Activated T-helper 2 cell treated with anti-CD3 and anti-CD28 coated beads, Interferon-gamma antibody, Interleukin-2, Interleukin-4, amounts not matched to agents 10 μg/mL and 5 μg/mL and 100 μg/mL, durations not matched to agents 14 hours and 24 hours and 36 hours (primary cell): ENCODE data around the gene TRPC1. TPM values are rescaled to one million over a fixed set of nuclear protein-coding genes. Genes with fewer than 3 reads are reported as not detected.
"Not testable (repeated sequence)": the region's sequence is repeated elsewhere in the genome, so short reads cannot be mapped to it uniquely, and the experiment has no call there.

ENCODE experiments used
- DNase-seq: peaks from one replicate; pipeline ENCODE4 v3.0.0; 2021; ENCODE audit warnings: low spot score
- H3K27ac Mint-ChIP-seq: one replicate; pipeline ENCODE4 v1.8.0; 2021; ENCODE audit warnings: mixed read lengths
- H3K27me3 Mint-ChIP-seq: one replicate; pipeline ENCODE4 v1.8.0; 2021; ENCODE audit warnings: low read depth, mixed read lengths
- H3K36me3 Mint-ChIP-seq: one replicate; pipeline ENCODE4 v1.8.0; 2021; ENCODE audit warnings: low read depth, mixed read lengths
- H3K4me1 Mint-ChIP-seq: one replicate; pipeline ENCODE4 v1.8.0; 2021; ENCODE audit warnings: low read depth, mixed read lengths
- H3K4me3 Mint-ChIP-seq: one replicate; pipeline ENCODE4 v1.8.0; 2021; ENCODE audit warnings: low read depth, mild to moderate bottlenecking, moderate library complexity, mixed read lengths
- H3K9me3 Mint-ChIP-seq: one replicate; pipeline ENCODE4 v1.8.0; 2021; ENCODE audit warnings: mixed read lengths
- intact Hi-C: fragments of 100-400 bp; cut with micrococcal nuclease; formaldehyde crosslinking; loops from one replicate; pipeline ENCODE4 v1.15.1; 2023
- total RNA-seq: library from RNA; stranded (reverse); gene quantifications from 2 replicates; pipeline ENCODE4 v1.2.3, GENCODE V29; 2022

Gene TRPC1
- total RNA-seq, 1 donor from 2014 or later: 2.5 TPM

- peak overlapping the region; percentile 38 for H3K4me3 Mint-ChIP-seq
- peaks cover 60% of the 10 kb centered on the region for H3K27me3 Mint-ChIP-seq
Observed at GRCh38 chr3:142723665-142723967, 218 bp upstream of the TRPC1 start.

GRCh38 chr3:142724682-142725356 lies 985 bp downstream of the TRPC1 start:
- intact Hi-C loops: loop anchor here (1.0 to 5.0 kb wide), 5 partner anchors 129 to 1247 kb away; partner anchors contain the start of genes ATP1B3, ATR, DIPK2A and PLS1
- Mint-ChIP-seq H3K36me3 (no peaks in the 10 kb centered on the region), H3K27me3 (peaks cover 50% of the 10 kb centered on the region), H3K9me3 (peaks cover 9% of the 10 kb centered on the region), H3K27ac (peak overlapping the region; percentile 76), H3K4me1 (peaks cover 4% of the 10 kb centered on the region), H3K4me3 (peak overlapping the region; percentile 86)
- peak; percentile 11 for DNase-seq

More at GRCh38 chr3:142723665-142723967, 218 bp upstream of the TRPC1 start:
- Mint-ChIP-seq H3K4me1 (peaks cover 4% of the 10 kb centered on the region), H3K27ac (no peak overlapping the region), H3K36me3 (no peaks in the 10 kb centered on the region), H3K9me3 (peaks cover 9% of the 10 kb centered on the region)
- intact Hi-C loops: loop anchor here (2.0 to 5.0 kb wide), 5 partner anchors 17 to 1249 kb away; partner anchors contain the start of genes ATP1B3, ATR, DIPK2A and XRN1
- DNase-seq: no peak

GRCh38 chr3:142725357-142725739 lies 1.5 kb downstream of the TRPC1 start:
- H3K4me3 Mint-ChIP-seq: peak overlapping the region; percentile 86

GRCh38 chr3:142726017-142726416 lies 2.2 kb downstream of the TRPC1 start:
- intact Hi-C loops: no loop called here
- H3K27ac Mint-ChIP-seq: no peak overlapping the region
- H3K4me3 Mint-ChIP-seq: no peak overlapping the region
- H3K9me3 Mint-ChIP-seq: peaks cover 9% of the 10 kb centered on the region
- peaks cover 4% of the 10 kb centered on the region for H3K4me1 Mint-ChIP-seq
- no peak for DNase-seq
- no peaks in the 10 kb centered on the region for H3K36me3 Mint-ChIP-seq
- peaks cover 41% of the 10 kb centered on the region for H3K27me3 Mint-ChIP-seq

More at GRCh38 chr3:142725357-142725739, 1.5 kb downstream of the TRPC1 start:
- peaks cover 9% of the 10 kb centered on the region for H3K9me3 Mint-ChIP-seq
- no peak for DNase-seq
- no peak overlapping the region for H3K27ac Mint-ChIP-seq
- H3K36me3 Mint-ChIP-seq: no peaks in the 10 kb centered on the region
- intact Hi-C loops: no loop called here
- H3K4me1 Mint-ChIP-seq: peaks cover 4% of the 10 kb centered on the region
- H3K27me3 Mint-ChIP-seq: peaks cover 47% of the 10 kb centered on the region

GRCh38 chr3:142732066-142732465 lies 8.2 kb downstream of the TRPC1 start:
- Mint-ChIP-seq H3K27ac (no peak overlapping the region), H3K36me3 (no peaks in the 10 kb centered on the region), H3K9me3 (no peaks in the 10 kb centered on the region), H3K4me1 (no peaks in the 10 kb centered on the region), H3K4me3 (no peak overlapping the region), H3K27me3 (peaks cover 12% of the 10 kb centered on the region)
- intact Hi-C loops: no loop called here
- no peak for DNase-seq

- Mint-ChIP-seq H3K36me3 (no peaks in the 10 kb centered on the region), H3K4me3 (no peak overlapping the region), H3K27me3 (peaks cover 9% of the 10 kb centered on the region), H3K4me1 (no peaks in the 10 kb centered on the region), H3K9me3 (no peaks in the 10 kb centered on the region), H3K27ac (no peak overlapping the region)
- intact Hi-C loops: no loop called here
- no peak for DNase-seq
Observed at GRCh38 chr3:142734834-142735233, 11.0 kb downstream of the TRPC1 start.

- Mint-ChIP-seq H3K4me1 (no peaks in the 10 kb centered on the region), H3K27ac (no peak overlapping the region), H3K27me3 (peaks cover 9% of the 10 kb centered on the region), H3K4me3 (no peak overlapping the region), H3K9me3 (no peaks in the 10 kb centered on the region), H3K36me3 (no peaks in the 10 kb centered on the region)
- intact Hi-C loops: no loop called here
- no peak for DNase-seq
Observed at GRCh38 chr3:142735462-142735861, 11.6 kb downstream of the TRPC1 start.

- no peaks in the 10 kb centered on the region for H3K36me3 Mint-ChIP-seq
- DNase-seq: no peak
Observed at GRCh38 chr3:142738396-142738795, 14.6 kb downstream of the TRPC1 start.

GRCh38 chr3:142746646-142747045 lies 22.8 kb downstream of the TRPC1 start:
- Mint-ChIP-seq H3K36me3 (peaks cover 9% of the 10 kb centered on the region), H3K4me1 (no peaks in the 10 kb centered on the region), H3K27ac (no peak overlapping the region), H3K9me3 (no peaks in the 10 kb centered on the region), H3K4me3 (no peak overlapping the region), H3K27me3 (peaks cover 5% of the 10 kb centered on the region)
- no peak for DNase-seq
- intact Hi-C loops: no loop called here

More at GRCh38 chr3:142738396-142738795, 14.6 kb downstream of the TRPC1 start:
- H3K27ac Mint-ChIP-seq: no peak overlapping the region
- no peaks in the 10 kb centered on the region for H3K4me1 Mint-ChIP-seq
- intact Hi-C loops: no loop called here
- no peaks in the 10 kb centered on the region for H3K9me3 Mint-ChIP-seq
- H3K27me3 Mint-ChIP-seq: peaks cover 16% of the 10 kb centered on the region
- H3K4me3 Mint-ChIP-seq: no peak overlapping the region

GRCh38 chr3:142750531-142750930 lies 26.7 kb downstream of the TRPC1 start:
- H3K27ac Mint-ChIP-seq, H3K36me3 Mint-ChIP-seq, DNase-seq, H3K27me3 Mint-ChIP-seq, H3K9me3 Mint-ChIP-seq, intact Hi-C loops, H3K4me1 Mint-ChIP-seq, H3K4me3 Mint-ChIP-seq: not testable (repeated sequence)

GRCh38 chr3:142752605-142753004 lies 28.8 kb downstream of the TRPC1 start:
- H3K36me3 Mint-ChIP-seq, H3K4me3 Mint-ChIP-seq, H3K27ac Mint-ChIP-seq, DNase-seq, H3K9me3 Mint-ChIP-seq, intact Hi-C loops, H3K4me1 Mint-ChIP-seq, H3K27me3 Mint-ChIP-seq: not testable (repeated sequence)

GRCh38 chr3:142754494-142754893 lies 30.7 kb downstream of the TRPC1 start:
- no peaks in the 10 kb centered on the region for H3K9me3 Mint-ChIP-seq
- no peak overlapping the region for H3K27ac Mint-ChIP-seq
- peaks cover 7% of the 10 kb centered on the region for H3K36me3 Mint-ChIP-seq
- intact Hi-C loops: no loop called here
- no peak for DNase-seq
- no peaks in the 10 kb centered on the region for H3K4me1 Mint-ChIP-seq
- H3K4me3 Mint-ChIP-seq: no peak overlapping the region
- H3K27me3 Mint-ChIP-seq: no peaks in the 10 kb centered on the region

- Mint-ChIP-seq H3K36me3 (no peaks in the 10 kb centered on the region), H3K4me3 (no peak overlapping the region), H3K9me3 (peaks cover 6% of the 10 kb centered on the region), H3K27me3 (no peaks in the 10 kb centered on the region), H3K27ac (no peak overlapping the region), H3K4me1 (no peaks in the 10 kb centered on the region)
- no peak for DNase-seq
- intact Hi-C loops: no loop called here
Observed at GRCh38 chr3:142768338-142768737, 44.5 kb downstream of the TRPC1 start.
